Osteoblast (primary cell): ENCODE data around the gene SLBP. TPM values are rescaled to one million over a fixed set of nuclear protein-coding genes. Genes with fewer than 3 reads are reported as not detected.
A peak's percentile ranks its signal among the peaks of the same experiment; 100 is the strongest.

Experiments used
- DNase-seq: peaks from one replicate; pipeline ENCODE4 v3.0.0; 2011; ENCODE audit warnings: low spot score, mixed read lengths; ENCODE audit not compliant: insufficient read length; ENCODE audit errors: missing footprints
- H2AFZ ChIP-seq: 2 replicates; pipeline ENCODE4 v1.6.0; 2011; ENCODE audit warnings: mild to moderate bottlenecking, low read length
- H3K27ac ChIP-seq: 2 replicates; pipeline ENCODE4 v1.5.1; 2011; ENCODE audit warnings: mild to moderate bottlenecking, low read depth, low read length, moderate library complexity
- H3K27me3 ChIP-seq: 2 replicates; pipeline ENCODE4 v1.6.0; 2012; ENCODE audit warnings: mild to moderate bottlenecking, control low read depth, inconsistent platforms, low read length, moderate library complexity; ENCODE audit not compliant: insufficient read depth
- H3K36me3 ChIP-seq: 2 replicates; pipeline ENCODE4 v1.5.1; 2011; ENCODE audit warnings: mild to moderate bottlenecking, low read length, control low read depth, moderate library complexity; ENCODE audit not compliant: insufficient read depth
- H3K4me1 ChIP-seq: 2 replicates; pipeline ENCODE4 v1.5.1; 2011; ENCODE audit warnings: mild to moderate bottlenecking, low read length, control low read depth, moderate library complexity; ENCODE audit not compliant: insufficient read depth
- H3K4me2 ChIP-seq: 2 replicates; pipeline ENCODE4 v1.6.0; 2011; ENCODE audit warnings: mild to moderate bottlenecking, low read length; ENCODE audit not compliant: insufficient read depth
- H3K4me3 ChIP-seq: fragments of 200-600 bp; sonication (generic); 3 replicates; pipeline ENCODE4 v1.5.1; 2012; ENCODE audit warnings: mild to moderate bottlenecking, low read length, inconsistent platforms; ENCODE audit not compliant: insufficient read depth
- H3K79me2 ChIP-seq: 2 replicates; pipeline ENCODE4 v1.6.0; 2012; ENCODE audit warnings: mild to moderate bottlenecking, low read length, control low read depth, inconsistent platforms; ENCODE audit not compliant: insufficient read depth
- H3K9me3 ChIP-seq: 2 replicates; pipeline ENCODE4 v1.5.1; 2011; ENCODE audit warnings: low read depth, low read length, control low read depth
- H4K20me1 ChIP-seq: 2 replicates; pipeline ENCODE4 v1.6.0; 2012; ENCODE audit warnings: mild to moderate bottlenecking, low read length, control low read depth; ENCODE audit not compliant: insufficient read depth
- CTCF ChIP-seq: IDR thresholded peaks from 2 replicates; pipeline ENCODE4 v1.5.1; 2011; ENCODE audit warnings: mild to moderate bottlenecking, low read depth, low read length, moderate library complexity; ENCODE audit errors: extremely low read depth
- total RNA-seq: library from RNA; depleted of rRNA; stranded (reverse); fragments of >200 nt; gene quantifications from 2 replicates; pipeline ENCODE4 v1.2.3, GENCODE V29; 2012

SLBP gene
- total RNA-seq, 1 donor, result 55.7 TPM

- TF ChIP-seq CTCF, result no peak
- no peak for DNase-seq
- no peak overlapping the region for H3K27ac ChIP-seq
These were observed 48.6 kb downstream of the SLBP start for GRCh38 chr4:1663549-1663948.

GRCh38 chr4:1661695-1662094 is 50.4 kb downstream of the SLBP start:
- Histone ChIP-seq H3K4me3 (no peak overlapping the region), H3K36me3 (no peaks in the 10 kb centered on the region), H3K27me3 (no peaks in the 10 kb centered on the region), H2AFZ (no peak overlapping the region), H3K27ac (no peak overlapping the region), H3K4me1 (no peaks in the 10 kb centered on the region), H4K20me1 (no peaks in the 10 kb centered on the region), H3K79me2 (no peaks in the 10 kb centered on the region), H3K9me3 (no peaks in the 10 kb centered on the region), H3K4me2 (no peak overlapping the region)
- TF ChIP-seq CTCF, result no peak
- peak; percentile 61 for DNase-seq

More at GRCh38 chr4:1663549-1663948, 48.6 kb downstream of the SLBP start:
- H2AFZ ChIP-seq, result no peak overlapping the region
- no peaks in the 10 kb centered on the region for H4K20me1 ChIP-seq
- H3K4me3 ChIP-seq, result no peak overlapping the region
- no peaks in the 10 kb centered on the region for H3K9me3 ChIP-seq
- no peaks in the 10 kb centered on the region for H3K27me3 ChIP-seq
- no peak overlapping the region for H3K4me2 ChIP-seq
- H3K4me1 ChIP-seq, result no peaks in the 10 kb centered on the region
- H3K79me2 ChIP-seq, result no peaks in the 10 kb centered on the region
- no peaks in the 10 kb centered on the region for H3K36me3 ChIP-seq

GRCh38 chr4:1660948-1661677 is 51.0 kb downstream of the SLBP start:
- Histone ChIP-seq H3K27ac (no peak overlapping the region), H3K79me2 (no peaks in the 10 kb centered on the region), H3K9me3 (no peaks in the 10 kb centered on the region), H3K27me3 (no peaks in the 10 kb centered on the region), H3K4me3 (no peak overlapping the region), H2AFZ (no peak overlapping the region), H3K4me1 (no peaks in the 10 kb centered on the region), H3K4me2 (no peak overlapping the region), H3K36me3 (no peaks in the 10 kb centered on the region), H4K20me1 (no peaks in the 10 kb centered on the region)
- TF ChIP-seq CTCF, result no peak
- DNase-seq, result peak; percentile 58

- no peak overlapping the region for H3K4me3 ChIP-seq
- peak; percentile 60 for DNase-seq
- no peak overlapping the region for H2AFZ ChIP-seq
- no peaks in the 10 kb centered on the region for H4K20me1 ChIP-seq
- no peaks in the 10 kb centered on the region for H3K36me3 ChIP-seq
- TF ChIP-seq CTCF, result no peak
- no peak overlapping the region for H3K27ac ChIP-seq
- no peaks in the 10 kb centered on the region for H3K4me1 ChIP-seq
- H3K4me2 ChIP-seq, result no peak overlapping the region
- H3K27me3 ChIP-seq, result no peaks in the 10 kb centered on the region
- H3K9me3 ChIP-seq, result no peaks in the 10 kb centered on the region
- no peaks in the 10 kb centered on the region for H3K79me2 ChIP-seq
These were observed 52.7 kb downstream of the SLBP start for GRCh38 chr4:1659104-1660043.
